BLaER1 treated with 17β-estradiol and CSF1 and Interleukin-3, amounts not matched to agents 10 nM and 100 nM (cell line): ENCODE measurements around the gene KIR2DL1.
"Not testable (repeated sequence)": the region's sequence is repeated elsewhere in the genome, so short reads cannot be mapped to it uniquely, and the experiment has no call there.

ENCODE experiments used
- H3K27ac ChIP-seq, 11 experiments: shearing (Covaris generic); formaldehyde crosslinking; 2 replicates each; pipeline ENCODE4 v1.8.1; 2022
- H3K27me3 ChIP-seq, 11 experiments: shearing (Covaris generic); formaldehyde crosslinking; 2 replicates each; pipeline ENCODE4 v1.8.1; 2022
- H3K36me3 ChIP-seq, 11 experiments: shearing (Covaris generic); formaldehyde crosslinking; 2 replicates each; pipeline ENCODE4 v1.8.1; 2022
- H3K4me1 ChIP-seq, 10 experiments: shearing (Covaris generic); formaldehyde crosslinking; 2 replicates each; pipeline ENCODE4 v1.8.1; 2022
- H3K4me2 ChIP-seq, 11 experiments: shearing (Covaris generic); formaldehyde crosslinking; 2 replicates each; pipeline ENCODE4 v1.8.1; 2022
- H3K4me3 ChIP-seq, 10 experiments: shearing (Covaris generic); formaldehyde crosslinking; 2 replicates each; pipeline ENCODE4 v1.8.1; 2022
- H3K9ac ChIP-seq, 11 experiments: shearing (Covaris generic); formaldehyde crosslinking; 2 replicates each; pipeline ENCODE4 v1.8.1; 2022
- H3K9me3 ChIP-seq, 11 experiments: shearing (Covaris generic); formaldehyde crosslinking; replicated peaks in 1 of 11; 2 replicates each; pipeline ENCODE4 v1.8.1; 2022
- H4K20me1 ChIP-seq, 11 experiments: shearing (Covaris generic); formaldehyde crosslinking; 2 replicates each; pipeline ENCODE4 v1.8.1; 2022
- Cebpa-rat ChIP-seq, 11 experiments: shearing (Covaris generic); IDR thresholded peaks; 2 replicates each; pipeline ENCODE4 v1.8.1; 2022

KIR2DL1 gene

GRCh38 chr19:54817670-54818536 lies 48.3 kb downstream of the KIR2DL1 start:
- Histone ChIP-seq H3K36me3 (no peaks in the 10 kb centered on the region), H3K9ac (no peak overlapping the region), H3K4me2 (no peak overlapping the region), H3K27me3 (no peaks in the 10 kb centered on the region), H3K9me3 (peaks cover 0 to 3% (median 0%) of the 10 kb centered on the region in 11 experiments; a peak in 7 of 22 replicates), H3K4me1 (peaks cover 0 to 6% (median 0%) of the 10 kb centered on the region in 10 experiments; a peak in 8 of 20 replicates), H3K27ac (no peak overlapping the region), H4K20me1 (no peaks in the 10 kb centered on the region), H3K4me3 (no peak overlapping the region)
- TF ChIP-seq Cebpa-rat (IDR thresholded peaks at IDR 0.05), result no peak

- H3K4me3 ChIP-seq, H3K36me3 ChIP-seq: not testable (repeated sequence)
Observed at GRCh38 chr19:54824416-54824815, 54.8 kb downstream of the KIR2DL1 start.

GRCh38 chr19:54825326-54825725 lies 55.7 kb downstream of the KIR2DL1 start:
- not testable (repeated sequence) for H3K4me1 ChIP-seq, H3K9me3 ChIP-seq, H3K27me3 ChIP-seq, H3K4me2 ChIP-seq, H3K9ac ChIP-seq, H3K4me3 ChIP-seq, H3K27ac ChIP-seq, H4K20me1 ChIP-seq, H3K36me3 ChIP-seq

More at GRCh38 chr19:54824416-54824815, 54.8 kb downstream of the KIR2DL1 start:
- H3K4me2 ChIP-seq, H3K9ac ChIP-seq, H3K27ac ChIP-seq, H3K27me3 ChIP-seq, H4K20me1 ChIP-seq, H3K9me3 ChIP-seq, H3K4me1 ChIP-seq: not testable (repeated sequence)

DNA sequence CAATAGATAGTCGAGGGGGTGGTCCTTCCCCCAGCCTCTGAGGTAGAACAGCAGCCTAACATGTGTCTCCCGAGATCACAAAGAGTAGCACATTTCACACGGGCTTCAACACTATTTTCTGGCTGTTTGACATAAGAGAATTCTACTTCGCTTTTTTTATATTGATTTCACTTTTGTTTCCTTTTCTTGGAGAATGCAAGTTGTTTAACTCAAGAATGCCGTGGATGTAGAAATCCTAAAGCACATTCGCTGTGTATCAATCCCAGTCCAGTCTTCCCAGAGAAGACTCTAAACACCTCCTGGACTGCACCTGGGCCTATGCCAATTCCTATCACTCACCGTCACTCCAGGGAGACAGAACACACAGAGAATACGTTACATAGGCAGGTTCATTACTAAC lies 58.5 kb downstream of the KIR2DL1 start:
- H3K9ac ChIP-seq, H3K27ac ChIP-seq, H3K4me1 ChIP-seq, H3K36me3 ChIP-seq, H3K9me3 ChIP-seq, H3K4me3 ChIP-seq, H3K27me3 ChIP-seq, H4K20me1 ChIP-seq, H3K4me2 ChIP-seq: not testable (repeated sequence)

DNA sequence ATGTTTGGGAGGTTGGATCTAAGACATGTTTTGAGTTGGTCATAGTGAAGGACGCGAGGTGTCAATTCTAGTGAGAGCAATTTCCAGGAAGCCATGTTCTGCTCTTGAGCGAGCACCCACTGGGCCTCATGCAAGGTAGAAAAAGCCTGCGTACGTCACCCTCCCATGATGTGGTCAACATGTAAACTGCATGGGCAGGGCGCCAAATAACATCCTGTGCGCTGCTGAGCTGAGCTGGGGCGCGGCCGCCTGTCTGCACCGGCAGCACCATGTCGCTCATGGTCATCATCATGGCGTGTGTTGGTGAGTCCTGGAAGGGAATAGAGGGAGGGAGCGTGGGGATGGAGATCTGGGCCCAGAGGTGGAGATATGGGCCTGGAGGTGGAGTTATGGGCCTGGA lies 62.9 kb downstream of the KIR2DL1 start, which contains the start of gene KIR2DS4:
Gene KIR2DS4, plus strand, starts transcription at position 181 of the 400 bp plus-strand sequence.
- H3K4me2 ChIP-seq, H3K27ac ChIP-seq, H3K27me3 ChIP-seq, H3K36me3 ChIP-seq, H3K9me3 ChIP-seq, H3K4me1 ChIP-seq, H3K9ac ChIP-seq, H4K20me1 ChIP-seq, H3K4me3 ChIP-seq: not testable (repeated sequence)
